NCI-H146 treated with DMSO at 0.1 percent for 48 hours (cell line): Measurements from ENCODE around the gene SIPA1L3.
"Not testable (repeated sequence)": the region's sequence is repeated elsewhere in the genome, so short reads cannot be mapped to it uniquely, and the experiment has no call there.

Experiments
- DNase-seq: peaks from one replicate; lab custom pipeline; 2025; ENCODE audit not compliant: unreplicated experiment; lab: John Stamatoyannopoulos, UW

The SIPA1L3 gene

GRCh38 chr19:38063928-38064327 is 156.9 kb downstream of the SIPA1L3 start:
- DNase-seq, result no peak

- DNase-seq, result no peak
Observed at GRCh38 chr19:38064661-38065425, 157.8 kb downstream of the SIPA1L3 start.

- not testable (repeated sequence) for DNase-seq
Observed at GRCh38 chr19:38065775-38066174, 158.8 kb downstream of the SIPA1L3 start.

GRCh38 chr19:38068826-38069225 is 161.8 kb downstream of the SIPA1L3 start:
- DNase-seq, result peak; percentile 60

- no peak for DNase-seq
Observed at GRCh38 chr19:38070573-38070972, 163.6 kb downstream of the SIPA1L3 start.

GRCh38 chr19:38071054-38071453 is 164.0 kb downstream of the SIPA1L3 start:
- DNase-seq, result not testable (repeated sequence)

- no peak for DNase-seq
Observed at GRCh38 chr19:38071647-38072046, 164.6 kb downstream of the SIPA1L3 start.

- no peak for DNase-seq
Observed at GRCh38 chr19:38072776-38073750, 166.1 kb downstream of the SIPA1L3 start.

GRCh38 chr19:38073841-38074685 is 167.1 kb downstream of the SIPA1L3 start:
- no peak for DNase-seq

GRCh38 chr19:38076337-38076736 is 169.3 kb downstream of the SIPA1L3 start:
- no peak for DNase-seq

- no peak for DNase-seq
Observed at GRCh38 chr19:38078302-38078930, 171.4 kb downstream of the SIPA1L3 start.

- DNase-seq, result peak; percentile 96
Observed at GRCh38 chr19:38079926-38080380, 172.9 kb downstream of the SIPA1L3 start.

GRCh38 chr19:38081547-38082255 is 174.7 kb downstream of the SIPA1L3 start:
- DNase-seq, result no peak

- DNase-seq, result no peak
Observed at GRCh38 chr19:38082256-38083118, 175.5 kb downstream of the SIPA1L3 start.

GRCh38 chr19:38084196-38084595 is 177.2 kb downstream of the SIPA1L3 start:
- no peak for DNase-seq

- no peak for DNase-seq
Observed at GRCh38 chr19:38089440-38089839, 182.4 kb downstream of the SIPA1L3 start.

- no peak for DNase-seq
Observed at GRCh38 chr19:38093154-38093553, 186.1 kb downstream of the SIPA1L3 start.

GRCh38 chr19:38093587-38093986 is 186.6 kb downstream of the SIPA1L3 start:
- no peak for DNase-seq
